HG03025 (cell line): ENCODE results near the gene SPATA2.
"Not testable (repeated sequence)": the region's sequence is repeated elsewhere in the genome, so short reads cannot be mapped to it uniquely, and the experiment has no call there.

Experiments
- ATAC-seq: cut with Tn5 transposase; IDR thresholded peaks from one replicate; pipeline ENCODE4 v1.9.1; 2021; ENCODE audit warnings: mild to moderate bottlenecking, moderate library complexity; ENCODE audit not compliant: unreplicated experiment, low FRiP score

SPATA2 gene

DNA sequence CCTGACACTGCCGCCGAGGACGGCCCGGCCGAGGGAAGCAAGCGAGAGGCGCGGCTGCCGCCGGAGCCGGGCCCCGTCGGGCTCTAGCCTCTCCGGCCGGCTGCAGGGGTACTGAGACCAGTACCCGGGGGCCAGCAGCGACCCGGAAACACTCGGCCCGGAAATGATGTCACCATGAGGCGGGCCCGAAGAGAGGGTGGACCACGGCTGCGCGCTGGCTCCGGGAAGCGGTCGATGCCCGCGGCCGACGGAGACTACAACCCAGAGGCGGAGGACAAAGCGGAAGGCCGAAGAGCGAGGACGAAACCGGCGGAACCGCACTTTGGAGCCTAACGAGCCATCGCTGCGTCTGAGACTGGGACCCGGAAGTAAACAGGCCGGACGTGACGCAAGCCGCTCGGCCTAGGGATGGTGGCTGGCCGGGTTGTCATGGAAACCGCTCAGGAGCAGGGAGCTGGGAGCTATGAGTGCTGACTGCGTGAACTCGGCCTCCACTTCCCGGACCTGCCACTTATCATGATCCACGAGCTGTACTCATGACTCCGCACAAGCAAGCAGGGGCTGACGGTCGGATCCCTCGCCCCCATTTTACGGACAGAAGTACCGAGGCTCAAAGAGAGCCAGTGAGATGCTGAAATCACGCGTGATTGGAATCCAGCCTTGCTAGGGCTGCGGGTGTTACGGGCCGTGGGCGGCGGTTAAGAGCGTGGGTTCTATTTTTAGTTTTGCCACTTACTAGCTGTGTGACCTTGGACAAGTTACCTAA, at the start of gene SPATA2:
SPATA2 (minus strand) TSS at position 150 of the 766 bp plus-strand sequence. CDS start 7,039 bp downstream, outside the sequence.
- peak; percentile 84 for ATAC-seq

GRCh38 chr20:49961413-49961812, 46.1 kb upstream of the SPATA2 start:
- no peak for ATAC-seq

DNA sequence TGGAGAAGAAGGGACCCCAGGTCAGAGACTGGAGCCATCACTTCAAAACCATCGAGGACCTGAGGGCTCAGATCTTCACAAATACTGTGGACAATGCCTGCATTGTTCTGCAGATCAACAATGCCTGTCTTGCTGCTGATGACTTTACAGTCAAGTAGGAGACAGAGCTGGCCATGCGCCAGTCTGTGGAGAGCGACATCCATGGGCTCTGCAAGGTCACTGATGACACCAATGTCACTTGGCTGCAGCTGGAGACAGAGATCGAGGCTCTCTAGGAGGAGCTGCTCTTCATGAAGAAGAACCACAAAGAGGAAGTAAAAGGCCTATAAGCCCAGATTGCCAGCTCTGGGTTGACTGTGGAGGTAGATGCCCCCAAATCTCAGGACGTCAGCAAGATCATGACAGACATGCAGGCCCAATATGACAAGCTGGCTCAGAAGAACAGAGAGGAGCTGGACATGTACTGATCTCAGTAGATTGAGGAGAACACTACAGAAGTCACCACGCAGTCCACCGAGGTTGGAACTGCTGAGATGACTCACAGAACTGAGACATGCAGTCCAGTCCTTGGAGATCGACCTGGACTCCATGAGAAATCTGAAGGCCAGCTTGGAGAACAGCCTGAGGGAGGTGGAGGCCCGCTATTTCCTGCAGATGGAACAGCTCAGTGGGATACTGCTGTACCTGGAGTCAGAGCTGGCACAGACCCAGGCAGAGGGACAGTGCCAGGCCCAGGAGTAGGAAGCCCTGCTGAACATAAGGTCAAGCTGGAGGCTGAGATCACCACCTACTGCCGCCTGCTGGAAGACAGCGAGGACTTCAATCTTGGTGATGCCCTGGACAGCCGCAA, 42.0 kb upstream of the SPATA2 start:
- ATAC-seq, result not testable (repeated sequence)

DNA sequence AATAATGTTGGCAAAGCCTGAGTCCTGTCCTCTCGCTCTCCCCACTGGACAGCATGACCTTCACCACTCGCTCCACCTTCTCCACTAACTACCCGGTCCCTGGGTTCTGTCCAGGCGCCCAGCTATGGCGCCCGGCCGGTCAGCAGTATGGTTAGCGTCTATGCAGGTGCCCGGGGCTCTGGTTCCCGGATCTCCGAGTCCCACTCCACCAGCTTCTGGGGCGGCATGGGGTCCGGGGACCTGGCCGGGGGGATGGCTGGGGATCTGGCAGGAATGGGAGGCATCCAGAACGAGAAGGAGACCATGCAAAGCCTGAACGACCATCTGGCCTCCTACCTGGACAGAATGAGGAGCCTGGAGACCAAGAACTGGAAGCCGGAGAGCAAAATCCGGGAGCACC, 41.4 kb upstream of the SPATA2 start:
- ATAC-seq, result no peak

DNA sequence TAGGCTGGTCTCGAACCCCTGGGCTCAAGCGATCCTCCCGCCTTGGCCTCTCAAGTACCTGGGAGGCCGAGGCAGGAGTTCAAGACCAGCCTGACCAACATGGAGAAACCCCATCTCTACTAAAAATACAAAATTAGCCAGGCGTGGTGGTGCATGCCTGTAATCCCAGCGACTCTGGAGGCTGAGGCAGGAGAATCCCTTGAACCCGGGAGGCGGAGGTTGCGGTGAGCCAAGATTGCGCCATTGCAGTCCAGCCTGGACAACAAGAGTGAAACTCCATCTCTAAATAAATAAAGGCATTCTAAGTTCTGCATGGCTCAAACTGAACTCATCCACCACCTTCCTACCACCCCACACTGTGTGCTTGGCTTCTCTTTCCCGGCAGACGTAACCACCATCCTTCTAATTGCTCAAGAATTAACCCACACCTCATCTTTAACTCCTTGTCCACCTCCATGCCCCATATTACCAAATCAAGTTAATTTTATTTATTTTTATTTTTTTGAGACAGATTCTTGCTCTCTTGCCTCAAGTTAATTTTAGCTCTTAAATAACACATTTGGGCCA, 40.6 kb upstream of the SPATA2 start:
- ATAC-seq, result not testable (repeated sequence)

DNA sequence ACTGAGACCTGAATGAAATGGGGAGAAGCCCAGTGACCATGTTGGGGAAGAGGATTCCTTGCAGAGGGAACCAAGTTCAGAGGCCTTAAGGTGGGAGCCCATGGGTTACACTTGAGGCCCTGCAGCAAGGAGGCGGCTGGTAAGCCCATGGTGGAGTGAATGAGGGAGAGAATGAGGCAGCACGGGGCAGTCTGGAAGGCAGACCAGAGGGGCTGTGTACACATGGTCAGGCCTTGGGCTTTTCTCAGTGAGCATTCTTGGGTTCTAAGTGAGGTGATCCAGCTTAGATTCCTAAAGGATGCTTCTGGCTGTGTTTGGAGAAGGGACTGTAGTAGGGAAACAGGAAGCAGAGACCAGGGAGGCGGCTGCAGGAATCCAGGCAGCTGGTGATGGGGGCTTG, 39.8 kb upstream of the SPATA2 start:
- no peak for ATAC-seq

- ATAC-seq, result no peak
Measured at GRCh38 chr20:49951151-49951550, 35.8 kb upstream of the SPATA2 start.

- no peak for ATAC-seq
Measured at GRCh38 chr20:49948809-49949507, 33.6 kb upstream of the SPATA2 start.

GRCh38 chr20:49948178-49948577, 32.8 kb upstream of the SPATA2 start:
- ATAC-seq, result no peak

GRCh38 chr20:49945701-49946477, 30.6 kb upstream of the SPATA2 start:
- no peak for ATAC-seq

DNA sequence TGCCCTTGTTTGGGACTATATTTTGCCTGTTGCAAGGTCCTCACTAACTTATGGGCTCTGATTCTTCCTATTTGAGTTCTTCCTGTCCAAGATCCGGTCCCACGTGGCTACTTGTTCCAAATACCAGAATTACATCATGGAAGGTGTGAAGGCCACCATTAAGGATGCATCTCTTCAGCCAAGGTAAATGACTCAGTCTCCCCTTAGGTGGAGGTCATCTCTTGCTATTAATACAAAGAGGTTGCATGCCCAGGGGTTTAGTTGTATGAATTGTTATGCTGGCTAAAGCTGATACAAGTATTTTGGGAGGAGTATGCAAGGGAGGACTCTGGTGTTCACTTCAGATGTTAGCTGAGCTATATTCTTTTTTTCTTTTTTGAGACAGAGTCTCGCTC, 30.0 kb upstream of the SPATA2 start:
- no peak for ATAC-seq

DNA sequence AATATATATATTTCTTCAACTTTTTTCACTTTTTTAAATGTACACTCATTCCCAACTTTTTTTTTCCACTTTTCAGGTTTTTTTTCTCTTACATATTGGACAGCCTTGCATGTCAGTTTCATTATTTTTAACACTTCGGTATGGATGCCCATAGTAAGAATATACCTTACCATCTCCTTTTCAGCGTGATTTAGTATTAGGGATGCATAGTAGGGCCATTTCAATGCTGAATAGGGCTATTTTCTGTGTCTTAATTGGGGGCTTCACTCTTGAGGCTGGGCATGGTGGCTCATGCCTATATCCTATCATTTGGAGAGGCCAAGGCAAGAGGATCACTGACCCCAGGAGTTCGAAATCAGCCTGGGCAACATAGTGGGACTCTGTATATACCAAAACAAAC, 27.6 kb upstream of the SPATA2 start:
- ATAC-seq, result no peak

- ATAC-seq, result no peak
Measured at GRCh38 chr20:49942303-49942702, 27.0 kb upstream of the SPATA2 start.

DNA sequence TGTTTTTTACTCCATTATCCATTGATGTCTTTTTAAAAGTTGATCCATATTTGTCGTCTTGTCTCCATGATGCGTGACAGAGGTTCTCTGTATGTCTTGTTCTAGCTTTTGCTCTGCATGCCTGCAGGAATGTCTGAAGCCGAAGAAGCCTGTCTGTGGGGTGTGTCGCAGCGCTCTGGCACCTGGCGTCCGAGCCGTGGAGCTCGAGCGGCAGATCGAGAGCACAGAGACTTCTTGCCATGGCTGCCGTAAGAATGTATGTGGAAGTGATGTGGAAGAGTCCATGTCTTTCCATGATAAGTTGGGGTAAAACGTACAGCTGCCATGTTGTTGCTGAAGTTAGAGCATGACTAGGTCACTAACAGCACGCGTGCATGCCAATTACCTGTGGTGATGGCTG, 26.1 kb upstream of the SPATA2 start:
- ATAC-seq, result no peak

DNA sequence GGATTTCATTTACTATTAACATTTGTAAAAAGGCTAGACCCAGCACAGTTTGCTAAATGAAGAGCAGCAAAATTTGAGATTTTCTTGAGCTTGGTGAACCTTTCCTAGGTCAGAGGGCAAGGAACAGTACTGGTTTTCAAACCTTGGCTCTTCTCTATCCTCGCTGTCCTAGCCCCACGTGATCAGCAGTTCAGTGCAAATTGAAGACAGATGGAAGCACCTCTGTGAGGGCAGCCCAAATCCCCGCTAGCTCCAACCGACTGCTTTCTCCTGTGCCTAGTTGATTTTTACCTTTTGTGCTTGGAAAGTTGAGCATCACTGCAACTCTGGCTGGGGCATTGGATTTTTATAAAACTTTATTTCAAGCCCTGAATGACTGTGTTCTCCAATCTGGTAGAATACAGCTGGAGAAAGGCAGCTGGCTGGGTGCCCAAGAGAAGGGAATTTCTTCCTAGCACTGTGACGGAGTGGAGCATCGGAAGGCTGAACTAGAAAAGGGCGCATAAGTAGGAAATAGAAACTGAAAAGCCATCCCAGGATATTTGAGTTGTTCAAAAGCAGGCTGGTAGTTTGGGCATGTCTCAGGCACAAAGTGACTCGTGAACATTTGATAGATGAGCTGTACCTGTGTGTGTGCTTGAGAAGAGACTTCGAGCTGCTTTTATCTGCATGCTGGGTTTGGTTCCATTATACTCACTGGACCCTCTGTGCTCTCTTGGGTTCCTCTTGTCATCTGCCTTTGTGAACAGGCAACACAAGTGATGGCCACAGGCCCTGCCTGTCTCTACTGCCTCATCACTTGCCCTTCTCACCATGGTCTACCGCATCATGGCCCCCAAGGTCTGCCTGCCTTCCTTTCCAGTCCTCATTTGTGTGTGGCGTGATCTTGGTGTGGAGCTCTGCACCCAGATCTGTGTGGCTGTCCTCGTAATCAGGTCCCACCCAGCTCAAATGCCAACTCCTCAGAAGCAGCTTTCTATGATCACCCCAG, 23.1 kb upstream of the SPATA2 start:
- no peak for ATAC-seq

DNA sequence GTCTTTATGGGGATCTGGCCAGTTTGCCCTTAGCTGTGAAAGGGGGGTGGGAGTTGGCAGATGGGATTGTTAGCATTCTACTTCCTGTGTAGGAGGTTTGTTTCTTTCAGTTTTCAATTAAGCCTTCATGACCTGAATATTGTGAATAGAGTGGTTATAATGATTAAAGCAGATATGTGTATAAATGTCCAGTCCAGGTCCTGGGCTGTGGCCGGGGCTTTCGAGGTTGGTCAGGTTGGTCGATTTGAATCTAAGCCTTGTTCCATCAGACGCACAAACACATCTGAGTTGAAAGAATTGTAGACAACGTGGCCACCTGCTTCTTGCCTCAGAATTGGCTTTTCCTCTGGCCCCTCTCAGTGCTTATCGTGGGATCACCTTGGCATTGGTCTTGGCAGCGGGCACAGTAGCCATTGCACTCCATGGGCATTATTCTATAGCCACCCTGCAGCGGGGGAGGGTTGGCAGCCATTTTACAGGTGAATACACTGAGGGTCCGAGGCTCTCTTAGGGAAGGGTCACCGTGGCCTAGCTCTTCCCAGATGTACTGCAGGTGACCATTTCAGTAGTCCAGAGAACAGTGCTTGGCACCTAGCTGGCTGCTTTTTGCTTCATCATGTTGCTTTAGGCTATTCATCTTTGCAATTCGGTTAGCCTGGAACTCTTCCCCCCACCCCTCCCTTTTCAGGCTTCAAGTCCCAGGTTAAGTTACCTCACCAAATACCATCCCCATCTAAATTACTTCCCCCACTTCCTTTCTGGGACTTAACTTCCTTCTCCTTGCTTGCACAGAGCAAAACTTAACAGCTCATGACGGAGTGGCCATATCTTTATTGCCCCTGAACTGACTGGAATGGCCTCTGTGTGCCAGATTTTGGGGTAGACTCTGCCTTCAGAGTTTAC, 21.9 kb upstream of the SPATA2 start:
- ATAC-seq, result peak; percentile 5

DNA sequence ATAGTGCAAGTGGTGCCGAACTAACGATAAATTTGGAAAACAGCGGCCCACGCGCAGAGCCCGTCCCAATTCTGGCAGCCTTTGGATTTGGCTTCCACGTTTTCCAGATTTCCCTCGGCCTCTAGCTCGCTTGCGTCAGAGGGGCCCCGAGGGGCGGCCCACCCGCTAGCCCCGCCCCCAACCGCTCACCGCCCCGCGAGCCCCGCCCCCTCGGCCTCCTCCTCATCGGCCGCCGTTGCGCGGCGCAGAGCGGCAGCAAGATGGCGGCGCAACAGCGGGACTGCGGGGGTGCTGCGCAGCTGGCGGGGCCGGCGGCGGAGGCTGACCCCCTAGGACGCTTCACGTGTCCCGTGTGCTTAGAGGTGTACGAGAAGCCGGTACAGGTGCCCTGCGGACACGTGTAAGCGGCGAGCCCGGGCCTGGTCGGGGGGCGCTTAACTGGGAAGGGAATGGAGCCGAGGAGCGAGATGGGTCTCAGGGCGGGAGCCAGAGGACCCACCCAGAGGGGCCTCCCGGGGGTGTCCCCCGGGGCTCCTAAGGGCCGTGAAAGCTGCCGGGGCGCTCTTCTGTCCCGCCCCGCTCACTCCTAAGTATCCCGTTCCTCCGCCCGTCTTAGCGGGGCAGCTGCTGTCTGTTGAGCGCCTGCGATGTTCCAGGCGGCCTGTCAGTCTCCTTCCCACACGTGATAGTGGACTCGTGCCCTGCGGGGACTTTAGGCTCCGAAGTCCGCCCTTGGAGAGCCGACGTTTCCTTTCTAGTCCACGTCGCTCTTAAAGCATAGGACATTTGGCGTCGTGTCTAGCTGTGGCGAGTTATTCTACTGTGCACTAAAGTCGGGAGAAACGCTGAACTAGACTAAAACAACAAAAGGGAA, 21.1 kb upstream of the SPATA2 start, which contains the start of gene RNF114:
RNF114 (plus strand) TSS at position 245 of the 874 bp plus-strand sequence; CDS start at position 261, 16 bp downstream.
- ATAC-seq, result peak; percentile 53
